H1 (cell line): ENCODE data around the gene UGT1A10. TPM values are rescaled to one million over a fixed set of nuclear protein-coding genes. Genes with fewer than 3 reads are reported as not detected.

Source experiments
- CTCF ChIA-PET: fragments of 300-600 bp; sonication (Branson Sonifier 250); formaldehyde crosslinking; loops from one replicate; lab custom pipeline; 2021; ENCODE audit not compliant: partially characterized antibody; lab: Charles Lee
- POLR2A ChIA-PET: fragments of 300-600 bp; sonication (Branson Sonifier 250); formaldehyde crosslinking; loops from one replicate; lab custom pipeline; 2021; ENCODE audit warnings: inconsistent platforms; ENCODE audit not compliant: partially characterized antibody; lab: Charles Lee
- DNase-seq, 2 experiments: peaks; one replicate each; pipeline versions ENCODE4 v3.0.0 to v3.0.0-alpha.2; 2010 to 2022; ENCODE audit warnings: low spot score in 2 of 2, low read depth in 1 of 2, mixed read lengths in 1 of 2
- FAIRE-seq: peaks from 2 replicates; lab custom pipeline; 2011; peaks lifted over from hg19 to GRCh38; lab: Jason Lieb, UNC
- H2AFZ ChIP-seq: 2 replicates; pipeline ENCODE4 v1.8.1; 2012; ENCODE audit warnings: low read length, inconsistent platforms
- H2AK5ac ChIP-seq: 2 replicates; pipeline ENCODE4 v1.6.1; 2013; ENCODE audit warnings: low read depth, low read length
- H2BK120ac ChIP-seq: replicated peaks from 2 replicates; pipeline ENCODE3; 2013; ENCODE audit warnings: low read depth, low read length, inconsistent platforms
- H2BK12ac ChIP-seq: 2 replicates; pipeline ENCODE4 v1.6.1; 2013; ENCODE audit warnings: low read depth, low read length
- H2BK15ac ChIP-seq: 2 replicates; pipeline ENCODE4 v1.6.1; 2013; ENCODE audit warnings: low read length
- H2BK20ac ChIP-seq: 2 replicates; pipeline ENCODE4 v1.6.1; 2013; ENCODE audit warnings: low read length
- H2BK5ac ChIP-seq: 2 replicates; pipeline ENCODE4 v1.6.1; 2013; ENCODE audit warnings: low read depth, low read length
- H3K14ac ChIP-seq: 2 replicates; pipeline ENCODE4 v1.6.1; 2013; ENCODE audit warnings: inconsistent platforms; ENCODE audit not compliant: insufficient read length
- H3K18ac ChIP-seq: 2 replicates; pipeline ENCODE4 v1.6.1; 2013; ENCODE audit warnings: low read length; ENCODE audit errors: extremely low read depth
- H3K23ac ChIP-seq: 2 replicates; pipeline ENCODE4 v1.6.1; 2013; ENCODE audit warnings: inconsistent platforms; ENCODE audit not compliant: insufficient read length
- H3K23me2 ChIP-seq: 2 replicates; pipeline ENCODE4 v1.6.1; 2013; ENCODE audit warnings: low read depth, low read length
- H3K27ac ChIP-seq: 2 replicates; pipeline ENCODE4 v1.6.1; 2011; ENCODE audit warnings: low read depth, low read length, inconsistent platforms
- H3K27me3 ChIP-seq, 4 experiments: replicated peaks in 1 of 4; 1 replicate in 1 of 4; 2 replicates in 3 of 4; pipeline versions ENCODE4 v1.6.1 to v1.8.1; 2011 to 2013; ENCODE audit warnings: low read length in 3 of 4, mild to moderate bottlenecking in 3 of 4, inconsistent platforms in 2 of 4, mixed read lengths in 2 of 4, moderate library complexity in 1 of 4; ENCODE audit not compliant: control insufficient read depth in 3 of 4, insufficient read depth in 3 of 4; ENCODE audit errors: extremely low read depth in 1 of 4
- H3K36me3 ChIP-seq, 4 experiments: 2 replicates each; pipeline versions ENCODE4 v1.6.1 to v1.8.1; 2011 to 2013; ENCODE audit warnings: mild to moderate bottlenecking in 4 of 4, low read length in 3 of 4, moderate library complexity in 2 of 4, control low read depth in 1 of 4, inconsistent platforms in 1 of 4; ENCODE audit not compliant: insufficient read depth in 4 of 4, control insufficient read depth in 2 of 4
- H3K4ac ChIP-seq: replicated peaks from 2 replicates; pipeline ENCODE3; 2013; ENCODE audit warnings: low read length, low read depth, mixed read lengths, inconsistent platforms; ENCODE audit not compliant: insufficient read length
- H3K4me1 ChIP-seq, 4 experiments: replicated peaks in 1 of 4; 1 replicate in 1 of 4; 2 replicates in 3 of 4; pipeline versions ENCODE4 v1.6.1 to v1.8.1; 2011 to 2013; ENCODE audit warnings: low read length in 3 of 4, inconsistent platforms in 2 of 4, mixed read lengths in 1 of 4; ENCODE audit not compliant: insufficient read depth in 4 of 4, control insufficient read depth in 3 of 4
- H3K4me2 ChIP-seq, 2 experiments: 2 replicates each; pipeline versions ENCODE4 v1.6.1 to v1.8.1; 2011 to 2013; ENCODE audit warnings: low read depth in 2 of 2, low read length in 2 of 2, control low read depth in 1 of 2, inconsistent platforms in 1 of 2, mild to moderate bottlenecking in 1 of 2; ENCODE audit not compliant: insufficient read depth in 1 of 2
- H3K4me3 ChIP-seq, 4 experiments: fragments of 200-600, 300-600 bp in 1 of 4; sonication (generic), shearing (Covaris generic), sonication (Bioruptor Twin) in 1 of 4; 2 replicates each; pipeline versions ENCODE4 v1.5.1 to v1.8.1; 2011 to 2016; ENCODE audit warnings: low read length in 4 of 4, low read depth in 3 of 4, control low read depth in 2 of 4, inconsistent platforms in 2 of 4, mild to moderate bottlenecking in 2 of 4, mixed read lengths in 1 of 4, moderate library complexity in 1 of 4; ENCODE audit not compliant: insufficient read depth in 2 of 4; ENCODE audit errors: extremely low read depth in 1 of 4
- H3K56ac ChIP-seq: replicated peaks from 2 replicates; pipeline ENCODE3; 2013; ENCODE audit warnings: low read depth, mild to moderate bottlenecking, mixed read lengths, low read length, inconsistent platforms; ENCODE audit not compliant: insufficient read length
- H3K79me1 ChIP-seq: 2 replicates; pipeline ENCODE4 v1.6.1; 2013; ENCODE audit warnings: low read depth, low read length, control low read depth
- H3K79me2 ChIP-seq, 2 experiments: 2 replicates each; pipeline versions ENCODE4 v1.6.1 to v1.8.1; 2012 to 2013; ENCODE audit warnings: low read length in 2 of 2, mild to moderate bottlenecking in 2 of 2, inconsistent platforms in 1 of 2; ENCODE audit not compliant: insufficient read depth in 2 of 2, control insufficient read depth in 1 of 2
- H3K9ac ChIP-seq, 4 experiments: replicated peaks in 1 of 4; 1 replicate in 1 of 4; 2 replicates in 3 of 4; pipeline versions ENCODE4 v1.6.1 to v1.8.1; 2011 to 2013; ENCODE audit warnings: low read depth in 3 of 4, low read length in 3 of 4, control low read depth in 2 of 4, mild to moderate bottlenecking in 2 of 4, moderate library complexity in 2 of 4, inconsistent platforms in 1 of 4; ENCODE audit errors: extremely low read depth in 1 of 4
- H3K9me3 ChIP-seq, 2 experiments: 2 replicates each; pipeline versions ENCODE4 v1.6.1 to v1.8.1; 2012 to 2013; ENCODE audit warnings: mild to moderate bottlenecking in 2 of 2, moderate library complexity in 2 of 2, control low read depth in 1 of 2, inconsistent platforms in 1 of 2, low read depth in 1 of 2, low read length in 1 of 2, mixed read lengths in 1 of 2; ENCODE audit not compliant: insufficient read depth in 2 of 2
- H4K20me1 ChIP-seq, 2 experiments: replicated peaks in 1 of 2; 2 replicates each; pipeline versions ENCODE3 to v1.8.1; 2011 to 2013; ENCODE audit warnings: inconsistent platforms in 2 of 2, low read length in 2 of 2, mild to moderate bottlenecking in 1 of 2; ENCODE audit not compliant: insufficient read depth in 2 of 2, control insufficient read depth in 1 of 2
- H4K5ac ChIP-seq: 2 replicates; pipeline ENCODE4 v1.6.1; 2013; ENCODE audit warnings: low read length, low read depth, mixed read lengths, inconsistent platforms; ENCODE audit not compliant: insufficient read length
- H4K8ac ChIP-seq: 2 replicates; pipeline ENCODE4 v1.8.0; 2013; ENCODE audit warnings: mild to moderate bottlenecking, moderate library complexity, low read length, inconsistent platforms; ENCODE audit not compliant: insufficient read depth; ENCODE audit errors: extremely low read depth
- H4K91ac ChIP-seq: replicated peaks from 2 replicates; pipeline ENCODE3; 2013; ENCODE audit warnings: low read length, mixed read lengths, inconsistent platforms; ENCODE audit not compliant: insufficient read length
- CTBP2 ChIP-seq: IDR thresholded peaks from 2 replicates; pipeline ENCODE4 v1.7.0; 2011; ENCODE audit warnings: borderline replicate concordance, mild to moderate bottlenecking, moderate library complexity, mixed read lengths, low read length; ENCODE audit not compliant: insufficient read depth, insufficient read length
- NANOG ChIP-seq: IDR thresholded peaks from 2 replicates; pipeline ENCODE4 v1.6.1; 2011; ENCODE audit warnings: low read length, low read depth, mild to moderate bottlenecking, inconsistent platforms; ENCODE audit not compliant: insufficient read depth, poor library complexity, severe bottlenecking
- PHF8 ChIP-seq: fragments of 200-600 bp; sonication (generic); conservative IDR thresholded peaks from 2 replicates; pipeline ENCODE4 v1.7.1; 2012; ENCODE audit warnings: low read depth, mild to moderate bottlenecking, inconsistent platforms, low read length, moderate library complexity
- POLR2AphosphoS5 ChIP-seq: IDR thresholded peaks from 2 replicates; pipeline ENCODE4 v1.6.1; 2011; ENCODE audit warnings: low read depth, low read length
- SAP30 ChIP-seq: fragments of 300-600 bp; sonication (generic); IDR thresholded peaks from 2 replicates; pipeline ENCODE4 v1.7.1; 2012; ENCODE audit warnings: low read length, moderate library complexity, mild to moderate bottlenecking, inconsistent platforms; ENCODE audit not compliant: insufficient read depth, insufficient replicate concordance
- SIRT6 ChIP-seq: IDR thresholded peaks from one replicate; pipeline ENCODE4 v1.7.1; 2012; ENCODE audit warnings: low read length, inconsistent platforms
- SIX5 ChIP-seq: IDR thresholded peaks from 2 replicates; pipeline ENCODE4 v1.6.1; 2011; ENCODE audit warnings: mild to moderate bottlenecking, low read depth, low read length
- TCF12 ChIP-seq: IDR thresholded peaks from 2 replicates; pipeline ENCODE4 v1.6.1; 2011; ENCODE audit warnings: low read depth, mild to moderate bottlenecking, low read length
- YY1 ChIP-seq: IDR thresholded peaks from 2 replicates; pipeline ENCODE4 v1.6.1; 2011; ENCODE audit warnings: low read depth, mild to moderate bottlenecking, low read length
- WGBS, 2 experiments: shearing (Covaris generic) in 1 of 2; methylation state at CpG; one replicate each; pipeline versions ENCODE4 v1.1.6 to v1.1.7; 2013 to 2015; ENCODE audit warnings: low lambda C conversion rate in 2 of 2, mixed read lengths in 2 of 2, inconsistent platforms in 1 of 2, low coverage in 1 of 2, missing lambda C conversion rate in 1 of 2; ENCODE audit not compliant: insufficient replicate concordance in 2 of 2, insufficient coverage in 1 of 2, insufficient read length in 1 of 2; ENCODE audit errors: extremely low coverage in 1 of 2, missing lambda C conversion rate in 1 of 2; 5-methylcytosine and 5-hydroxymethylcytosine counted together
- polyA plus RNA-seq, 7 experiments: library from polyadenylated mRNA; depleted of rRNA in 3 of 7; stranded (reverse) in 5 of 7; unstranded in 2 of 7; fragments of >200 nt in 5 of 7; fragments of 200-250 nt in 2 of 7; gene quantifications; 1 replicate in 5 of 7; 2 replicates in 1 of 7; 4 replicates in 1 of 7; pipeline versions ENCODE4 v1.2.1 to v1.2.3, GENCODE V29; 2011 to 2013; ENCODE audit warnings: missing spikeins in 2 of 7, mixed read lengths in 2 of 7
- total RNA-seq: library from RNA; stranded (reverse); fragmentation: NEBNext Ultra II Directional; extraction: Animal tissue kit (Norgen Biotek cat#: 25700); gene quantifications from 2 replicates; pipeline ENCODE4 v1.2.1, GENCODE V29; 2021
- TF ChIP-seq, protein P1 (sequence below), 3 experiments: IDR thresholded peaks; 1 replicate in 2 of 3; 2 replicates in 1 of 3; pipeline versions ENCODE4 v1.5.1 to v1.6.1; 2011; ENCODE audit warnings: low read length in 3 of 3, mild to moderate bottlenecking in 3 of 3, inconsistent platforms in 2 of 3, low read depth in 1 of 3, moderate library complexity in 1 of 3; ENCODE audit not compliant: insufficient read depth in 1 of 3; ENCODE audit errors: control extremely low read depth in 1 of 3
- TF ChIP-seq, protein P2 (sequence below): IDR thresholded peaks from 2 replicates; pipeline ENCODE4 v1.6.1; 2012; ENCODE audit warnings: inconsistent platforms

The UGT1A10 gene
- total and polyA plus RNA-seq, 2 of the 8 experiments (the other 6 are each of a cell fraction or from before 2014, with no cell fraction given) = not detected

DNA sequence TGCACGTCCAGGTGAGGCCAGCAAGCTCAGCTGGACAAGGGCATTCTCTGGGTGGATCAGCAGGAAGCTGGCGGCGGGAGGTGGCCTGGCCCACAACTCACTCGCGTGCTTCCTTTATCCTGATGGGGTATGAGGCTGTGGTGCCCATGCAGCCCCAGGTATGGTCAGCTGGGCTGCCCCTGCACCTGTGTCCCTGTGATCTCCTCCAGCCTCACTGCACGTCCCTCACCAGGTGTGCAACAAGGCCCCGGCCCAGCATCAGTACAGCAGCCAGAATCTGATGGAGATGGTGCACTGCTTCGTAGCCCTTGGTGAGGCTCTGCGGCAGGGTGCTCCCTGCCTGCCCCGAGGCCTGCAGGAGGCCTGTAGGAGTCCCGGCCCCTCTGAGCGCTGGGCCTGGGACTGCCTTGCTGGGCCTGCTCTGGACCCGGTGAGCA, 159.5 kb downstream of the UGT1A10 start:
- Histone ChIP-seq H3K4me3 (no peak overlapping the region), H4K91ac (no peak overlapping the region), H3K9ac (no peak overlapping the region), H2BK15ac (no peak overlapping the region), H3K23me2 (no peaks in the 10 kb centered on the region), H2BK120ac (no peak overlapping the region), H2AFZ (no peak overlapping the region), H4K8ac (no peak overlapping the region), H2BK5ac (no peak overlapping the region), H3K27ac (no peak overlapping the region), H3K4ac (no peak overlapping the region), H3K4me1 (no peaks in the 10 kb centered on the region), H3K23ac (no peak overlapping the region), H4K5ac (no peak overlapping the region), H3K18ac (no peak overlapping the region), H4K20me1 (no peaks in the 10 kb centered on the region), H3K56ac (no peak overlapping the region), H2AK5ac (no peak overlapping the region), H3K14ac (no peak overlapping the region), H3K9me3 (peaks cover 0 to 5% of the 10 kb centered on the region in 2 experiments; a peak in 2 of 4 replicates), H3K27me3 (no peaks in the 10 kb centered on the region), H2BK20ac (no peak overlapping the region), H3K4me2 (no peak overlapping the region), H2BK12ac (no peak overlapping the region), H3K79me1 (no peaks in the 10 kb centered on the region), H3K79me2 (no peaks in the 10 kb centered on the region), H3K36me3 (no peaks in the 10 kb centered on the region)
- peak in 1 of 2 experiments; percentile 26 for DNase-seq
- FAIRE-seq = no peak
- POLR2A ChIA-PET = no interaction called here
- CTCF ChIA-PET = interaction anchor here (0.6 to 1.6 kb wide), 5 partner anchors 10 to 123 kb away, joined by 3 to 9 read pairs (median 3); no protein-coding TSS in a partner anchor
- no peak for TF ChIP-seq SIX5
- TF ChIP-seq NANOG = no peak
- TF ChIP-seq SAP30 = no peak
- TF ChIP-seq, protein P1, sequence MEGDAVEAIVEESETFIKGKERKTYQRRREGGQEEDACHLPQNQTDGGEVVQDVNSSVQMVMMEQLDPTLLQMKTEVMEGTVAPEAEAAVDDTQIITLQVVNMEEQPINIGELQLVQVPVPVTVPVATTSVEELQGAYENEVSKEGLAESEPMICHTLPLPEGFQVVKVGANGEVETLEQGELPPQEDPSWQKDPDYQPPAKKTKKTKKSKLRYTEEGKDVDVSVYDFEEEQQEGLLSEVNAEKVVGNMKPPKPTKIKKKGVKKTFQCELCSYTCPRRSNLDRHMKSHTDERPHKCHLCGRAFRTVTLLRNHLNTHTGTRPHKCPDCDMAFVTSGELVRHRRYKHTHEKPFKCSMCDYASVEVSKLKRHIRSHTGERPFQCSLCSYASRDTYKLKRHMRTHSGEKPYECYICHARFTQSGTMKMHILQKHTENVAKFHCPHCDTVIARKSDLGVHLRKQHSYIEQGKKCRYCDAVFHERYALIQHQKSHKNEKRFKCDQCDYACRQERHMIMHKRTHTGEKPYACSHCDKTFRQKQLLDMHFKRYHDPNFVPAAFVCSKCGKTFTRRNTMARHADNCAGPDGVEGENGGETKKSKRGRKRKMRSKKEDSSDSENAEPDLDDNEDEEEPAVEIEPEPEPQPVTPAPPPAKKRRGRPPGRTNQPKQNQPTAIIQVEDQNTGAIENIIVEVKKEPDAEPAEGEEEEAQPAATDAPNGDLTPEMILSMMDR (IDR thresholded peaks at IDR 0.05; ENCODE audit: control extremely low read depth in 1 of 3, insufficient read depth in 1 of 3, low read depth in 1 of 3, low read length in 3 of 3) = no peak
- no peak for TF ChIP-seq PHF8
- TF ChIP-seq CTBP2 = no peak
- TF ChIP-seq SIRT6 = no peak
- no peak for TF ChIP-seq TCF12
- no peak for TF ChIP-seq YY1
- TF ChIP-seq POLR2AphosphoS5 = no peak
- TF ChIP-seq, protein P2, sequence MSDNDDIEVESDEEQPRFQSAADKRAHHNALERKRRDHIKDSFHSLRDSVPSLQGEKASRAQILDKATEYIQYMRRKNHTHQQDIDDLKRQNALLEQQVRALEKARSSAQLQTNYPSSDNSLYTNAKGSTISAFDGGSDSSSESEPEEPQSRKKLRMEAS = no peak
- 90% methylated on average over 12 of the region's 13 CpGs; no CpG with 5 or more reads in 1 of the 2 experiments for WGBS, 2 experiments
